ENCODE results near the gene TOX3.

DNA sequence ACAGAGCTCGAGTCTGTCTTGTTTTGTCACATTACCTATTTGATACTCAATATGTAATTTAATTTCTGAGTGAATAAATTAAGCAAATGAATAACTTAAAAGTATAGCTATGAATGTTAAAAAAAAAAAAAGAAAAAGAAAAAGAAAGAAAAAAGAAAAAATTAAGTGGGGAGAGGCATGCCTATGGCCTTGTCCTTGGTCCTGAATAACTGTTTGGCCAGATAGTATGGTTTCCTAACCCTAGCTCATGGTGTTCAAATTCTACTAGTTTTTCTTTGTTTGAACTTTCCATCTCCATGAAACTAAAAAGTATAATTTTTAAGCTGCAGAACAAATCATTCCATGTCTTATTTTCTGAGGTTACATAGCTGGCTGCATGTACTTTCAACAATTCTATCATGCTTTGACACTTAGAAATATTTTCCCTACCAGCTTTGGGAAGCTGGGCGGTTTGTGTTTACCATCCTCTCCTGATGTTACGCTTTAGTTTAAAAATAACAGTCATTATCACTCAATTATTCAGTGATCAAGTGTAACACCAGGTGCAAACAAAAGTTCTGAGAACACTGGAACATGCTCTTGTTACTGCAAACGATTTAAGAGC is 31.8 kb downstream of the TOX3 start:
- TF ChIP-seq TAF1 (IDR thresholded peaks at IDR 0.05; ENCODE audit: low read depth, low read length) (no peak), FOSL1 (IDR thresholded peaks at IDR 0.05; ENCODE audit: insufficient read depth, low read depth, low read length) (no peak), POLR2AphosphoS5 (IDR thresholded peaks at IDR 0.05; ENCODE audit: low read depth, low read length) (no peak), SP4 (IDR thresholded peaks at IDR 0.05; ENCODE audit: low read length) (no peak), KDM5A (IDR thresholded peaks at IDR 0.05; ENCODE audit: low read length) (no peak)
- TF ChIP-seq, protein P1, sequence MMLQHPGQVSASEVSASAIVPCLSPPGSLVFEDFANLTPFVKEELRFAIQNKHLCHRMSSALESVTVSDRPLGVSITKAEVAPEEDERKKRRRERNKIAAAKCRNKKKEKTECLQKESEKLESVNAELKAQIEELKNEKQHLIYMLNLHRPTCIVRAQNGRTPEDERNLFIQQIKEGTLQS (IDR thresholded peaks at IDR 0.05; ENCODE audit: insufficient read depth, low read depth, low read length) = no peak
- TF ChIP-seq, protein P2, sequence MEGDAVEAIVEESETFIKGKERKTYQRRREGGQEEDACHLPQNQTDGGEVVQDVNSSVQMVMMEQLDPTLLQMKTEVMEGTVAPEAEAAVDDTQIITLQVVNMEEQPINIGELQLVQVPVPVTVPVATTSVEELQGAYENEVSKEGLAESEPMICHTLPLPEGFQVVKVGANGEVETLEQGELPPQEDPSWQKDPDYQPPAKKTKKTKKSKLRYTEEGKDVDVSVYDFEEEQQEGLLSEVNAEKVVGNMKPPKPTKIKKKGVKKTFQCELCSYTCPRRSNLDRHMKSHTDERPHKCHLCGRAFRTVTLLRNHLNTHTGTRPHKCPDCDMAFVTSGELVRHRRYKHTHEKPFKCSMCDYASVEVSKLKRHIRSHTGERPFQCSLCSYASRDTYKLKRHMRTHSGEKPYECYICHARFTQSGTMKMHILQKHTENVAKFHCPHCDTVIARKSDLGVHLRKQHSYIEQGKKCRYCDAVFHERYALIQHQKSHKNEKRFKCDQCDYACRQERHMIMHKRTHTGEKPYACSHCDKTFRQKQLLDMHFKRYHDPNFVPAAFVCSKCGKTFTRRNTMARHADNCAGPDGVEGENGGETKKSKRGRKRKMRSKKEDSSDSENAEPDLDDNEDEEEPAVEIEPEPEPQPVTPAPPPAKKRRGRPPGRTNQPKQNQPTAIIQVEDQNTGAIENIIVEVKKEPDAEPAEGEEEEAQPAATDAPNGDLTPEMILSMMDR (IDR thresholded peaks at IDR 0.05; ENCODE audit: control extremely low read depth in 1 of 3, insufficient read depth in 1 of 3, low read depth in 1 of 3, low read length in 3 of 3) = no peak

Data from H1 (cell line).